Keratinocyte (primary cell): Measurements from ENCODE around the gene DUSP22. TPM values are rescaled to one million over a fixed set of nuclear protein-coding genes. Genes with fewer than 3 reads are reported as not detected.

Experiments
- DNase-seq: peaks from one replicate; pipeline ENCODE4 v3.0.0-alpha.2; 2011; ENCODE audit warnings: low read depth, missing footprints, low spot score
- FAIRE-seq: peaks from 2 replicates; lab custom pipeline; 2011; peaks lifted over from hg19 to GRCh38; lab: Jason Lieb, UNC
- H2AFZ ChIP-seq: 2 replicates; pipeline ENCODE4 v1.6.0; 2012; ENCODE audit warnings: low read length, control low read depth, inconsistent platforms; ENCODE audit not compliant: control insufficient read depth
- H3K27ac ChIP-seq: 2 replicates; pipeline ENCODE4 v1.5.1; 2011; ENCODE audit warnings: low read length; ENCODE audit not compliant: control insufficient read depth, insufficient read depth
- H3K27me3 ChIP-seq: 3 replicates; pipeline ENCODE4 v1.6.0; 2011; ENCODE audit warnings: low read length; ENCODE audit not compliant: control insufficient read depth, insufficient read depth; ENCODE audit errors: extremely low read depth
- H3K36me3 ChIP-seq, 2 experiments: 2 replicates in 1 of 2; 3 replicates in 1 of 2; pipeline ENCODE4 v1.5.1; 2011; ENCODE audit warnings: low read length in 2 of 2, mild to moderate bottlenecking in 1 of 2; ENCODE audit not compliant: control insufficient read depth in 2 of 2, insufficient read depth in 2 of 2; ENCODE audit errors: extremely low read depth in 1 of 2
- H3K4me1 ChIP-seq: 3 replicates; pipeline ENCODE4 v1.5.1; 2011; ENCODE audit warnings: low read length; ENCODE audit not compliant: control insufficient read depth, insufficient read depth; ENCODE audit errors: extremely low read depth
- H3K4me2 ChIP-seq: 3 replicates; pipeline ENCODE4 v1.6.0; 2011; ENCODE audit warnings: low read depth, low read length; ENCODE audit not compliant: control insufficient read depth, insufficient read depth; ENCODE audit errors: extremely low read depth
- H3K4me3 ChIP-seq, 3 experiments: fragments of 200-600 bp in 1 of 3; sonication (generic) in 1 of 3; 2 replicates in 2 of 3; 3 replicates in 1 of 3; pipeline ENCODE4 v1.5.1; 2011 to 2016; ENCODE audit warnings: low read length in 3 of 3, mild to moderate bottlenecking in 3 of 3, control low read depth in 2 of 3, inconsistent platforms in 1 of 3, low read depth in 1 of 3, mixed read lengths in 1 of 3, mixed run types in 1 of 3, moderate library complexity in 1 of 3; ENCODE audit not compliant: control insufficient read depth in 2 of 3, insufficient read depth in 2 of 3; ENCODE audit errors: extremely low read depth in 1 of 3
- H3K79me2 ChIP-seq: 2 replicates; pipeline ENCODE4 v1.6.0; 2012; ENCODE audit warnings: low read length; ENCODE audit not compliant: control insufficient read depth, insufficient read depth
- H3K9ac ChIP-seq: 3 replicates; pipeline ENCODE4 v1.6.0; 2011; ENCODE audit warnings: low read length; ENCODE audit not compliant: control insufficient read depth, insufficient read depth; ENCODE audit errors: extremely low read depth
- H3K9me1 ChIP-seq: 3 replicates; pipeline ENCODE4 v1.6.0; 2011; ENCODE audit warnings: low read length; ENCODE audit not compliant: control insufficient read depth, insufficient read depth; ENCODE audit errors: extremely low read depth
- H3K9me3 ChIP-seq: 2 replicates; pipeline ENCODE4 v1.5.1; 2012; ENCODE audit warnings: low read depth, low read length; ENCODE audit not compliant: control insufficient read depth
- H4K20me1 ChIP-seq: 3 replicates; pipeline ENCODE4 v1.6.0; 2011; ENCODE audit warnings: low read length; ENCODE audit not compliant: control insufficient read depth, insufficient read depth; ENCODE audit errors: extremely low read depth
- EZH2 ChIP-seq: IDR thresholded peaks from one replicate; pipeline ENCODE4 v1.6.1; 2012; ENCODE audit warnings: inconsistent platforms, mild to moderate bottlenecking, low read length, moderate library complexity
- dilution Hi-C: fragments of 300-500 bp; cut with MboI; formaldehyde crosslinking; loops from one replicate; pipeline ENCODE4 v1.7.0; 2020; ENCODE audit warnings: low sequenced_read_pairs; ENCODE audit not compliant: extremely low pct_ligation_motif_present
- polyA plus RNA-seq, 5 experiments: library from polyadenylated mRNA; depleted of rRNA in 3 of 5; stranded (reverse) in 3 of 5; stranded (forward) in 1 of 5; unstranded in 1 of 5; fragments of >200 nt; gene quantifications; 1 replicate in 1 of 5; 2 replicates in 3 of 5; 3 replicates in 1 of 5; pipeline versions ENCODE4 v1.2.1 to v1.2.3, GENCODE V29; 2011 to 2012; ENCODE audit warnings: missing spikeins in 2 of 5, low read depth in 1 of 5, low replicate concordance in 1 of 5
- TF ChIP-seq, protein P1 (sequence below), 3 experiments: IDR thresholded peaks in 1 of 3; conservative IDR thresholded peaks in 1 of 3; optimal IDR thresholded peaks in 1 of 3; 2 replicates in 2 of 3; 3 replicates in 1 of 3; pipeline versions ENCODE3 to v1.5.1; 2011; ENCODE audit warnings: low read length in 3 of 3, mild to moderate bottlenecking in 3 of 3, moderate library complexity in 2 of 3, control low read depth in 1 of 3, inconsistent platforms in 1 of 3; ENCODE audit not compliant: insufficient read depth in 2 of 3; ENCODE audit errors: extremely low read depth in 1 of 3

The DUSP22 gene
- polyA plus RNA-seq, 1 donor (not counting 4 experiments of a cell fraction or from before 2014, with no cell fraction given): 17.3 TPM

DNA sequence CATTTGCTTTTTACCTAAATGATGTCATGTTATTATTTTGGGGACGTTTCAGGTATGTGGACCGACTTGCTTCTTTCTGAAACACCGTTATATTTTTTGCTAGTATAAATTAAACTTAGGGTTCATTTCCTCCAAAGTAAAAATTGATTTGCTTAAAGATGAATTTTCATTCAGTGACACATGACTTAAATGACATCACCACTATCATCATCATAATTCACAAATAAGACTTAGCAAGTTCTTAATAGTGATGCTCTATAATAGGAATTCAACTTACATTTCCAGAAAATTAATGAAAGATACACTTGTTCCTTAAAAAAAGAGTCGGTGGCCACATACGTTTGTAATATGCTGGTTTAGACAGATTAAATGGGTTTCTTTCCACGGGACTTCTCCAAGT lies 108.5 kb downstream of the DUSP22 start:
- dilution Hi-C loops: no loop called here
- Histone ChIP-seq H3K9me1 (no peaks in the 10 kb centered on the region), H3K27ac (no peak overlapping the region), H3K4me2 (no peak overlapping the region), H3K9me3 (peaks cover 6% of the 10 kb centered on the region), H3K79me2 (no peaks in the 10 kb centered on the region), H3K27me3 (peaks cover 11% of the 10 kb centered on the region), H2AFZ (no peak overlapping the region), H3K4me1 (no peaks in the 10 kb centered on the region), H3K36me3 (no peaks in the 10 kb centered on the region), H3K9ac (no peak overlapping the region), H4K20me1 (no peaks in the 10 kb centered on the region), H3K4me3 (no peak overlapping the region)
- no peak for TF ChIP-seq EZH2
- TF ChIP-seq, protein P1, sequence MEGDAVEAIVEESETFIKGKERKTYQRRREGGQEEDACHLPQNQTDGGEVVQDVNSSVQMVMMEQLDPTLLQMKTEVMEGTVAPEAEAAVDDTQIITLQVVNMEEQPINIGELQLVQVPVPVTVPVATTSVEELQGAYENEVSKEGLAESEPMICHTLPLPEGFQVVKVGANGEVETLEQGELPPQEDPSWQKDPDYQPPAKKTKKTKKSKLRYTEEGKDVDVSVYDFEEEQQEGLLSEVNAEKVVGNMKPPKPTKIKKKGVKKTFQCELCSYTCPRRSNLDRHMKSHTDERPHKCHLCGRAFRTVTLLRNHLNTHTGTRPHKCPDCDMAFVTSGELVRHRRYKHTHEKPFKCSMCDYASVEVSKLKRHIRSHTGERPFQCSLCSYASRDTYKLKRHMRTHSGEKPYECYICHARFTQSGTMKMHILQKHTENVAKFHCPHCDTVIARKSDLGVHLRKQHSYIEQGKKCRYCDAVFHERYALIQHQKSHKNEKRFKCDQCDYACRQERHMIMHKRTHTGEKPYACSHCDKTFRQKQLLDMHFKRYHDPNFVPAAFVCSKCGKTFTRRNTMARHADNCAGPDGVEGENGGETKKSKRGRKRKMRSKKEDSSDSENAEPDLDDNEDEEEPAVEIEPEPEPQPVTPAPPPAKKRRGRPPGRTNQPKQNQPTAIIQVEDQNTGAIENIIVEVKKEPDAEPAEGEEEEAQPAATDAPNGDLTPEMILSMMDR (optimal IDR thresholded peaks at IDR 0.05 in 1 of 3, IDR thresholded peaks at IDR 0.05 in 1 of 3, conservative IDR thresholded peaks at IDR 0.05 in 1 of 3; ENCODE audit: extremely low read depth in 1 of 3, insufficient read depth in 2 of 3, low read length in 3 of 3): no peak
- no peak for FAIRE-seq
- no peak for DNase-seq

Other genes with a start within 250 kb of the DUSP22 start
- gene IRF4, start 99.3 kb downstream of the DUSP22 start, polyA plus RNA-seq: 0.01 to 0.12 TPM (median 0.10 TPM) in 3 replicates